DND-41 (cell line): ENCODE results near the gene RNU2-63P.

ENCODE experiments used
- ATAC-seq: fragments of 200-7000 bp; cut with Tn5 transposase; 3 replicates; pipeline ENCODE4 v1.9.1; 2021; ENCODE audit warnings: low read depth; ENCODE audit not compliant: insufficient read depth
- DNase-seq: peaks from one replicate; pipeline ENCODE4 v3.0.0-alpha.2; 2020
- H2AFZ ChIP-seq: 2 replicates; pipeline ENCODE4 v1.6.0; 2012; ENCODE audit warnings: low read depth, low read length
- H3K27ac ChIP-seq: 2 replicates; pipeline ENCODE4 v1.5.1; 2012; ENCODE audit warnings: low read length, inconsistent platforms
- H3K27me3 ChIP-seq: fragments of 200-600 bp; sonication (generic); 2 replicates; pipeline ENCODE4 v1.6.0; 2012; ENCODE audit warnings: low read length, mild to moderate bottlenecking, inconsistent platforms; ENCODE audit not compliant: insufficient read depth, poor library complexity
- H3K36me3 ChIP-seq: 2 replicates; pipeline ENCODE4 v1.5.1; 2012; ENCODE audit warnings: low read length, inconsistent platforms; ENCODE audit not compliant: insufficient read depth
- H3K4me1 ChIP-seq: 2 replicates; pipeline ENCODE4 v1.5.1; 2012; ENCODE audit warnings: mild to moderate bottlenecking, low read length; ENCODE audit not compliant: insufficient read depth
- H3K4me2 ChIP-seq: 2 replicates; pipeline ENCODE4 v1.6.0; 2012; ENCODE audit warnings: mild to moderate bottlenecking, moderate library complexity, low read length, inconsistent platforms; ENCODE audit not compliant: insufficient read depth
- H3K4me3 ChIP-seq, 2 experiments: fragments of 200-600 bp in 1 of 2; shearing (Covaris generic) in 1 of 2; 2 replicates each; pipeline ENCODE4 v1.5.1; 2012 to 2016; ENCODE audit warnings: inconsistent platforms in 2 of 2, low read length in 2 of 2, mild to moderate bottlenecking in 2 of 2, low read depth in 1 of 2, moderate library complexity in 1 of 2
- H3K79me2 ChIP-seq: 2 replicates; pipeline ENCODE4 v1.6.0; 2012; ENCODE audit warnings: low read length, inconsistent platforms; ENCODE audit not compliant: insufficient read depth
- H3K9ac ChIP-seq: 2 replicates; pipeline ENCODE4 v1.6.0; 2012; ENCODE audit warnings: low read depth, mild to moderate bottlenecking, inconsistent platforms, low read length, moderate library complexity
- H3K9me3 ChIP-seq: 2 replicates; pipeline ENCODE4 v1.5.1; 2012; ENCODE audit warnings: low read length, moderate library complexity, mild to moderate bottlenecking, inconsistent platforms; ENCODE audit not compliant: insufficient read depth, severe bottlenecking
- H4K20me1 ChIP-seq: 2 replicates; pipeline ENCODE4 v1.6.0; 2012; ENCODE audit warnings: low read length; ENCODE audit not compliant: insufficient read depth
- EZH2 ChIP-seq: IDR thresholded peaks from 3 replicates; pipeline ENCODE4 v1.6.1; 2012; ENCODE audit warnings: borderline replicate concordance, low read depth, mild to moderate bottlenecking, moderate library complexity, low read length, inconsistent platforms; ENCODE audit not compliant: severe bottlenecking
- TF ChIP-seq, protein P1 (sequence below): IDR thresholded peaks from 2 replicates; pipeline ENCODE4 v1.5.1; 2012; ENCODE audit warnings: borderline replicate concordance, low read length, moderate library complexity, mild to moderate bottlenecking; ENCODE audit not compliant: poor library complexity, severe bottlenecking; ENCODE audit errors: extremely low read depth

RNU2-63P gene

GRCh38 chr2:88042476-88042875, 26.1 kb upstream of the RNU2-63P start:
- no peaks in the 10 kb centered on the region for H3K4me1 ChIP-seq
- no peaks in the 10 kb centered on the region for H4K20me1 ChIP-seq
- H3K9me3 ChIP-seq, result no peaks in the 10 kb centered on the region
- no peak overlapping the region for H3K9ac ChIP-seq
- no peak overlapping the region for H2AFZ ChIP-seq
- no peak overlapping the region for H3K4me3 ChIP-seq
- no peak overlapping the region for H3K27ac ChIP-seq
- no peaks in the 10 kb centered on the region for H3K36me3 ChIP-seq
- no peak overlapping the region for H3K4me2 ChIP-seq
- DNase-seq (no peak), ATAC-seq (no peak)
- H3K79me2 ChIP-seq, result no peaks in the 10 kb centered on the region
- no peaks in the 10 kb centered on the region for H3K27me3 ChIP-seq
- no peak for TF ChIP-seq EZH2
- TF ChIP-seq, protein P1, sequence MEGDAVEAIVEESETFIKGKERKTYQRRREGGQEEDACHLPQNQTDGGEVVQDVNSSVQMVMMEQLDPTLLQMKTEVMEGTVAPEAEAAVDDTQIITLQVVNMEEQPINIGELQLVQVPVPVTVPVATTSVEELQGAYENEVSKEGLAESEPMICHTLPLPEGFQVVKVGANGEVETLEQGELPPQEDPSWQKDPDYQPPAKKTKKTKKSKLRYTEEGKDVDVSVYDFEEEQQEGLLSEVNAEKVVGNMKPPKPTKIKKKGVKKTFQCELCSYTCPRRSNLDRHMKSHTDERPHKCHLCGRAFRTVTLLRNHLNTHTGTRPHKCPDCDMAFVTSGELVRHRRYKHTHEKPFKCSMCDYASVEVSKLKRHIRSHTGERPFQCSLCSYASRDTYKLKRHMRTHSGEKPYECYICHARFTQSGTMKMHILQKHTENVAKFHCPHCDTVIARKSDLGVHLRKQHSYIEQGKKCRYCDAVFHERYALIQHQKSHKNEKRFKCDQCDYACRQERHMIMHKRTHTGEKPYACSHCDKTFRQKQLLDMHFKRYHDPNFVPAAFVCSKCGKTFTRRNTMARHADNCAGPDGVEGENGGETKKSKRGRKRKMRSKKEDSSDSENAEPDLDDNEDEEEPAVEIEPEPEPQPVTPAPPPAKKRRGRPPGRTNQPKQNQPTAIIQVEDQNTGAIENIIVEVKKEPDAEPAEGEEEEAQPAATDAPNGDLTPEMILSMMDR, result no peak

- ATAC-seq (no peak), DNase-seq (no peak)
- Histone ChIP-seq H3K36me3 (peaks cover 9% of the 10 kb centered on the region; the same call in 1 of the 2 replicates), H3K4me2 (no peak overlapping the region), H2AFZ (no peak overlapping the region), H3K79me2 (no peaks in the 10 kb centered on the region), H3K4me1 (no peaks in the 10 kb centered on the region), H3K27me3 (no peaks in the 10 kb centered on the region), H4K20me1 (no peaks in the 10 kb centered on the region), H3K9ac (no peak overlapping the region), H3K27ac (no peak overlapping the region), H3K9me3 (no peaks in the 10 kb centered on the region), H3K4me3 (no peak overlapping the region)
- TF ChIP-seq, protein P1, result no peak
- TF ChIP-seq EZH2, result no peak
Measured at GRCh38 chr2:88038263-88039105, 22.1 kb upstream of the RNU2-63P start.

GRCh38 chr2:88036606-88037005, 20.3 kb upstream of the RNU2-63P start:
- no peak overlapping the region for H3K4me2 ChIP-seq
- ATAC-seq, result no peak
- no peak overlapping the region for H2AFZ ChIP-seq
- no peaks in the 10 kb centered on the region for H4K20me1 ChIP-seq
- H3K4me3 ChIP-seq, result no peak overlapping the region
- H3K27me3 ChIP-seq, result no peaks in the 10 kb centered on the region
- no peak overlapping the region for H3K27ac ChIP-seq
- no peak for DNase-seq
- no peaks in the 10 kb centered on the region for H3K4me1 ChIP-seq
- no peaks in the 10 kb centered on the region for H3K79me2 ChIP-seq
- H3K36me3 ChIP-seq, result peaks cover 18% of the 10 kb centered on the region
- TF ChIP-seq EZH2, result no peak
- TF ChIP-seq, protein P1, result no peak
- H3K9me3 ChIP-seq, result no peaks in the 10 kb centered on the region
- no peak overlapping the region for H3K9ac ChIP-seq
